Neural progenitor cell (in vitro differentiated cells): Measurements from ENCODE around the gene TRAPPC2. TPM values are rescaled to one million over a fixed set of nuclear protein-coding genes. Genes with fewer than 3 reads are reported as not detected.
A peak's percentile ranks its signal among the peaks of the same experiment; 100 is the strongest.
"Not testable (repeated sequence)": the region's sequence is repeated elsewhere in the genome, so short reads cannot be mapped to it uniquely, and the experiment has no call there.

ENCODE experiments used
- DNase-seq: peaks from one replicate; pipeline ENCODE4 v3.0.0-alpha.2; 2016; ENCODE audit warnings: low spot score
- H2AFZ ChIP-seq: fragments of 200-600 bp; sonication (generic); replicated peaks from 2 replicates; pipeline ENCODE4 v1.6.1; 2016; ENCODE audit warnings: antibody characterized with exemption
- H3F3A ChIP-seq: fragments of 200-600 bp; sonication (generic); 2 replicates; pipeline ENCODE4 v1.6.1; 2016; ENCODE audit warnings: antibody characterized with exemption, low read depth
- H3K27ac ChIP-seq: fragments of 200-600 bp; sonication (generic); 2 replicates; pipeline ENCODE4 v1.5.1; 2016; ENCODE audit warnings: mild to moderate bottlenecking
- H3K27me3 ChIP-seq: fragments of 200-600 bp; sonication (generic); 2 replicates; pipeline ENCODE4 v1.6.1; 2016; ENCODE audit warnings: mild to moderate bottlenecking, moderate library complexity
- H3K36me3 ChIP-seq: fragments of 200-600 bp; sonication (generic); 2 replicates; pipeline ENCODE4 v1.5.1; 2016
- H3K4me1 ChIP-seq: fragments of 200-600 bp; sonication (generic); 2 replicates; pipeline ENCODE4 v1.6.1; 2016; ENCODE audit warnings: mixed run types
- H3K4me2 ChIP-seq: fragments of 200-600 bp; sonication (generic); 2 replicates; pipeline ENCODE4 v1.6.1; 2016
- H3K4me3 ChIP-seq: fragments of 200-600 bp; sonication (generic); 2 replicates; pipeline ENCODE4 v1.5.1; 2016
- H3K79me2 ChIP-seq: fragments of 200-600 bp; sonication (generic); 2 replicates; pipeline ENCODE4 v1.6.1; 2016; ENCODE audit warnings: low read depth
- H3K9ac ChIP-seq: fragments of 200-600 bp; sonication (generic); 2 replicates; pipeline ENCODE4 v1.6.1; 2016
- H3K9me3 ChIP-seq: fragments of 200-600 bp; sonication (generic); 2 replicates; pipeline ENCODE4 v1.5.1; 2016; ENCODE audit warnings: low read depth
- H4K20me1 ChIP-seq: fragments of 200-600 bp; sonication (generic); 2 replicates; pipeline ENCODE4 v1.6.1; 2016; ENCODE audit warnings: low read depth
- H3K27ac Mint-ChIP-seq: 3 replicates; pipeline ENCODE4 v1.8.0; 2021; ENCODE audit warnings: mixed read lengths
- H3K27me3 Mint-ChIP-seq: 2 replicates; pipeline ENCODE4 v1.8.0; 2022; ENCODE audit warnings: low read depth, mild to moderate bottlenecking, inconsistent platforms, moderate library complexity, mixed read lengths; ENCODE audit not compliant: insufficient read depth
- H3K36me3 Mint-ChIP-seq: 3 replicates; pipeline ENCODE4 v1.8.0; 2021; ENCODE audit warnings: mixed read lengths
- H3K4me1 Mint-ChIP-seq: 3 replicates; pipeline ENCODE4 v1.8.0; 2021; ENCODE audit warnings: mixed read lengths
- H3K4me3 Mint-ChIP-seq: 3 replicates; pipeline ENCODE4 v1.8.0; 2021; ENCODE audit warnings: mild to moderate bottlenecking, moderate library complexity, mixed read lengths
- H3K9me3 Mint-ChIP-seq: 3 replicates; pipeline ENCODE4 v1.8.0; 2020; ENCODE audit warnings: mixed read lengths
- CTCF ChIP-seq: fragments of 200-600 bp; sonication (generic); IDR thresholded peaks from 2 replicates; pipeline ENCODE4 v1.5.1; 2017; ENCODE audit warnings: antibody characterized with exemption, mild to moderate bottlenecking
- EZH2 ChIP-seq: fragments of 200-600 bp; sonication (generic); IDR thresholded peaks from 2 replicates; pipeline ENCODE4 v1.6.1; 2017; ENCODE audit warnings: antibody characterized with exemption, mild to moderate bottlenecking, moderate library complexity
- EZH2phosphoT487 ChIP-seq: fragments of 200-600 bp; sonication (generic); IDR thresholded peaks from 2 replicates; pipeline ENCODE4 v1.6.1; 2017; ENCODE audit warnings: antibody characterized with exemption
- total RNA-seq: library from RNA; depleted of rRNA; stranded (reverse); fragments of >200 nt; gene quantifications from 2 replicates; pipeline ENCODE4 v1.2.3, GENCODE V29; 2015; ENCODE audit warnings: low replicate concordance

TRAPPC2 gene
- total RNA-seq, 1 donor from 2014 or later = 31.6 TPM

DNA sequence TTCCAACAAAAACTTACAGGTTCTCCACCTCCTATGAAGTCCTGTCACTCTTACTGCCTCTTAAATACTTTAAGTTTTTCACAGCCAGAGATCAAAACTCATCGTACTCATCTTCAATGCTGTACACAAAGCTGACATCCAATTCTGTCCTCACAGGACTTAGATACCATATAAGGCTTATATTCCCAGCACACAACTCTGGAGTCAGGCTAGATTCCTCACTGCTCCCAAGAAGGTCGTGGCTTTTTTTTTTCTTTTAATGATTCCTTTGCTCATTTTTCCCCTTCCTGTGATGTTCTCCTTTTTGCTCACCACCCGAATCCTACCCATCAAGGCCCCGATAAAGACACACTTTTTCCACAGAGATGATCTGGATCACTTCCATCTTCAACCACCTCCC is 914 bp downstream of the TRAPPC2 start:
- Histone ChIP-seq H3K9me3 (no peaks in the 10 kb centered on the region), H3K9ac (peak overlapping the region; percentile 81), H3K36me3 (no peaks in the 10 kb centered on the region), H3K27ac (no peak overlapping the region), H3K4me1 (no peaks in the 10 kb centered on the region), H3F3A (peaks cover 3% of the 10 kb centered on the region), H3K79me2 (peaks cover 65% of the 10 kb centered on the region), H2AFZ (no peak overlapping the region), H4K20me1 (no peaks in the 10 kb centered on the region), H3K4me3 (peak overlapping the region; percentile 74), H3K4me2 (peak overlapping the region; percentile 70), H3K27me3 (no peaks in the 10 kb centered on the region)
- peak overlapping the region; percentile 82 for H3K27ac Mint-ChIP-seq
- H3K36me3 Mint-ChIP-seq = peaks cover 17% of the 10 kb centered on the region
- DNase-seq = no peak
- H3K9me3 Mint-ChIP-seq = peaks cover 18% of the 10 kb centered on the region
- peaks cover 14% of the 10 kb centered on the region for H3K4me1 Mint-ChIP-seq
- no peak for TF ChIP-seq CTCF
- TF ChIP-seq EZH2 = no peak
- no peak for TF ChIP-seq EZH2phosphoT487
- peak overlapping the region; percentile 91 for H3K4me3 Mint-ChIP-seq
- H3K27me3 Mint-ChIP-seq = peaks cover 2% of the 10 kb centered on the region

DNA sequence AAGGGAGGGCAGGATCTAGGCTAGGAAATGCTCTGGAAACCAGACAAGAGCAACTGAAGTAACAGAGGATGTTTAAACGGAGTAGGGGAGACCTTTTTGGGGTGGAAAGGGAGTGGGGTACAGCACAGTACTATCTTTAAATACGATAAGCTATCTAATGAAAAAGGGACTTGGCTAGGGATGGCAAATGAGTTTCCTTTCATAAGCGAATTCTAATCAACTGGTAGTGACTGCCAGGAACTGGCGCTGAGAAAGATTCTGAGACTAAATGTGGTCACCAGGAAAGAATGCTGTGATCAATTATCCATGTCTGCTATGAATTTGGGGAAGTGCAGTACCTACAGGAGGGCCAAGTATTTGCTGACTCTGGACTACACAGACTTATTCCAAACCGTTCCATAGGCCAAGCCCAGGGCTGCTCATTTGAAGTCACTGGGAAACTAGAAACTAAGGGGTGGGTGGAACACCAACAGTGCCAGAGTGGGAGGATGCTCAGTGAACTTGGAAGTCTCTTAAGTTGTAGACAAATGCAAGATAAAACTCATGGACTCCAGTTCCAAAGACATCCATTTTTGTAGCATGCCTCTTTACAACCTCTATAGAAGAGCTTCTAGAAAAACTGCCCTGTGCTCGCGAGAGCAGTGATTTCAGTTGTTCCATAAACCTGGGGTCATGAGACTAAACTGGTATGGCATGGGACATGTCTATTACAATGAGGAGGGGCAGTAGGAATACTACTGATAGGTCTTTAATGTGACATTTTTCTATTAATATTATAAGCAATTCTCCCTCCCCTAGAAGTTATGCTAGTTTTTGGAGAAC is 2.0 kb downstream of the TRAPPC2 start:
- TF ChIP-seq CTCF = no peak
- TF ChIP-seq EZH2phosphoT487 = no peak
- TF ChIP-seq EZH2 = no peak
- Mint-ChIP-seq H3K27me3 (peaks cover 2% of the 10 kb centered on the region), H3K4me1 (peaks cover 14% of the 10 kb centered on the region), H3K36me3 (peaks cover 27% of the 10 kb centered on the region), H3K4me3 (peak overlapping the region; percentile 91), H3K27ac (no peak overlapping the region), H3K9me3 (peaks cover 28% of the 10 kb centered on the region)
- H4K20me1 ChIP-seq = no peaks in the 10 kb centered on the region
- H3K4me2 ChIP-seq = peak overlapping the region; percentile 70
- peaks cover 3% of the 10 kb centered on the region for H3F3A ChIP-seq
- no peak for DNase-seq
- H3K79me2 ChIP-seq = peaks cover 73% of the 10 kb centered on the region
- H3K9ac ChIP-seq = no peak overlapping the region
- H3K4me1 ChIP-seq = no peaks in the 10 kb centered on the region
- H3K27ac ChIP-seq = no peak overlapping the region
- H2AFZ ChIP-seq = no peak overlapping the region
- no peaks in the 10 kb centered on the region for H3K36me3 ChIP-seq
- H3K4me3 ChIP-seq = no peak overlapping the region
- no peaks in the 10 kb centered on the region for H3K27me3 ChIP-seq
- no peaks in the 10 kb centered on the region for H3K9me3 ChIP-seq

- H3K27me3 ChIP-seq, H3K4me1 ChIP-seq, H3K27me3 Mint-ChIP-seq, H3K36me3 ChIP-seq, H3K4me3 Mint-ChIP-seq, H4K20me1 ChIP-seq, H3K27ac ChIP-seq, H3F3A ChIP-seq, H3K4me2 ChIP-seq, H3K27ac Mint-ChIP-seq, H2AFZ ChIP-seq, H3K4me3 ChIP-seq, DNase-seq, H3K9ac ChIP-seq, H3K9me3 ChIP-seq: not testable (repeated sequence)
- H3K36me3 Mint-ChIP-seq = peaks cover 42% of the 10 kb centered on the region
- peaks cover 14% of the 10 kb centered on the region for H3K4me1 Mint-ChIP-seq
- peaks cover 40% of the 10 kb centered on the region for H3K9me3 Mint-ChIP-seq
- H3K79me2 ChIP-seq = peaks cover 70% of the 10 kb centered on the region
Measured at GRCh38 chrX:13730523-13730922, 3.9 kb downstream of the TRAPPC2 start.

GRCh38 chrX:13726583-13726982 is 7.8 kb downstream of the TRAPPC2 start:
- H3K36me3 Mint-ChIP-seq = peaks cover 49% of the 10 kb centered on the region
- H3K36me3 ChIP-seq, H3K4me3 ChIP-seq, H3F3A ChIP-seq, H3K27me3 Mint-ChIP-seq, H3K27ac ChIP-seq, H3K9me3 ChIP-seq, DNase-seq, H3K27me3 ChIP-seq, H3K27ac Mint-ChIP-seq, H3K9ac ChIP-seq, H2AFZ ChIP-seq, H3K4me3 Mint-ChIP-seq, H3K4me1 ChIP-seq, H3K4me2 ChIP-seq, H4K20me1 ChIP-seq, H3K4me1 Mint-ChIP-seq: not testable (repeated sequence)
- H3K9me3 Mint-ChIP-seq = peaks cover 50% of the 10 kb centered on the region
- peaks cover 50% of the 10 kb centered on the region for H3K79me2 ChIP-seq

- not testable (repeated sequence) for H3K27me3 Mint-ChIP-seq, H3K4me2 ChIP-seq, H3K4me3 Mint-ChIP-seq, H3K36me3 ChIP-seq, H4K20me1 ChIP-seq, H3F3A ChIP-seq, H3K9me3 ChIP-seq, H3K4me3 ChIP-seq, H3K27me3 ChIP-seq, H3K27ac ChIP-seq, H3K4me1 ChIP-seq, H3K4me1 Mint-ChIP-seq, H2AFZ ChIP-seq, H3K27ac Mint-ChIP-seq, H3K9ac ChIP-seq
- Mint-ChIP-seq H3K36me3 (peaks cover 47% of the 10 kb centered on the region), H3K9me3 (peaks cover 48% of the 10 kb centered on the region)
- DNase-seq = peak; percentile 32
- peaks cover 34% of the 10 kb centered on the region for H3K79me2 ChIP-seq
Measured at GRCh38 chrX:13724878-13725277, 9.5 kb downstream of the TRAPPC2 start.
